Large intestine (tissue), 3 donors: ENCODE measurements around the gene PTRH1. TPM values are rescaled to one million over a fixed set of nuclear protein-coding genes. Genes with fewer than 3 reads are reported as not detected.
A peak's percentile ranks its signal among the peaks of the same experiment; 100 is the strongest.

ENCODE experiments used
- DNase-seq, 2 donors: peaks; one replicate each; pipeline versions ENCODE4 v3.0.0 to v3.0.0-alpha.2; 2013
- H3K27ac ChIP-seq: one replicate; pipeline ENCODE4 v1.5.1; 2013; ENCODE audit warnings: low read length
- H3K27me3 ChIP-seq: 2 replicates; pipeline ENCODE4 v1.6.1; 2013; ENCODE audit warnings: low read length; ENCODE audit not compliant: control insufficient read depth, insufficient read depth
- H3K36me3 ChIP-seq: 2 replicates; pipeline ENCODE4 v1.6.1; 2013; ENCODE audit warnings: low read length; ENCODE audit not compliant: control insufficient read depth, insufficient read depth
- H3K4me1 ChIP-seq: one replicate; pipeline ENCODE4 v1.6.1; 2013; ENCODE audit warnings: low read length; ENCODE audit not compliant: control insufficient read depth, insufficient read depth
- H3K4me3 ChIP-seq: one replicate; pipeline ENCODE4 v1.5.1; 2013; ENCODE audit warnings: low read length
- H3K9me3 ChIP-seq: one replicate; pipeline ENCODE4 v1.6.1; 2013; ENCODE audit warnings: mild to moderate bottlenecking, low read depth, low read length, moderate library complexity; ENCODE audit not compliant: control insufficient read depth
- WGBS: methylation state at CpG from one replicate; pipeline ENCODE4 v1.1.5; 2013; ENCODE audit warnings: low lambda C conversion rate; ENCODE audit not compliant: insufficient coverage; 5-methylcytosine and 5-hydroxymethylcytosine counted together
- polyA plus RNA-seq: library from polyadenylated mRNA; unstranded; fragments of 120-200 nt; gene quantifications from one replicate; pipeline ENCODE4 v1.2.1, GENCODE V29; 2013

The PTRH1 gene
- polyA plus RNA-seq, 1 donor: 9.3 TPM

GRCh38 chr9:127698985-127699670 lies 16.3 kb downstream of the PTRH1 start:
- peaks cover 3% of the 10 kb centered on the region for H3K9me3 ChIP-seq
- H3K36me3 ChIP-seq: no peaks in the 10 kb centered on the region
- peaks cover 3% of the 10 kb centered on the region for H3K4me1 ChIP-seq
- peak; percentile 94 to 96 for DNase-seq
- 0% methylated on average over 3 of the region's 41 CpGs for WGBS
- peak overlapping the region; percentile 38 for H3K4me3 ChIP-seq
- H3K27ac ChIP-seq: peak overlapping the region; percentile 19
- H3K27me3 ChIP-seq: no peaks in the 10 kb centered on the region

GRCh38 chr9:127698386-127698785 lies 17.1 kb downstream of the PTRH1 start:
- peaks cover 3% of the 10 kb centered on the region for H3K4me1 ChIP-seq
- peaks cover 3% of the 10 kb centered on the region for H3K9me3 ChIP-seq
- no peak overlapping the region for H3K4me3 ChIP-seq
- H3K27me3 ChIP-seq: no peaks in the 10 kb centered on the region
- H3K36me3 ChIP-seq: no peaks in the 10 kb centered on the region
- no CpG with 5 or more reads among the region's 5 CpGs for WGBS
- no peak for DNase-seq
- H3K27ac ChIP-seq: no peak overlapping the region

GRCh38 chr9:127697575-127697974 lies 17.9 kb downstream of the PTRH1 start:
- Histone ChIP-seq H3K9me3 (peaks cover 3% of the 10 kb centered on the region), H3K4me3 (no peak overlapping the region), H3K27ac (no peak overlapping the region), H3K4me1 (peaks cover 3% of the 10 kb centered on the region), H3K36me3 (no peaks in the 10 kb centered on the region), H3K27me3 (no peaks in the 10 kb centered on the region)
- no CpG with 5 or more reads among the region's 5 CpGs for WGBS
- DNase-seq: no peak

- no peak overlapping the region for H3K27ac ChIP-seq
- WGBS: 80% methylated on average over 1 of the region's 9 CpGs
These were observed 20.4 kb downstream of the PTRH1 start for GRCh38 chr9:127694890-127695720.

GRCh38 chr9:127693697-127694096 lies 21.8 kb downstream of the PTRH1 start:
- WGBS: no CpG with 5 or more reads among the region's 4 CpGs
- peaks cover 11% of the 10 kb centered on the region for H3K36me3 ChIP-seq

More at GRCh38 chr9:127694890-127695720, 20.4 kb downstream of the PTRH1 start:
- no peak for DNase-seq
- peaks cover 3% of the 10 kb centered on the region for H3K9me3 ChIP-seq
- H3K27me3 ChIP-seq: no peaks in the 10 kb centered on the region
- peaks cover 9% of the 10 kb centered on the region for H3K36me3 ChIP-seq
- H3K4me3 ChIP-seq: no peak overlapping the region
- peaks cover 3% of the 10 kb centered on the region for H3K4me1 ChIP-seq

GRCh38 chr9:127693143-127693542 lies 22.3 kb downstream of the PTRH1 start:
- DNase-seq: no peak
- Histone ChIP-seq H3K27ac (no peak overlapping the region), H3K27me3 (no peaks in the 10 kb centered on the region), H3K36me3 (peaks cover 11% of the 10 kb centered on the region), H3K4me1 (no peaks in the 10 kb centered on the region), H3K4me3 (no peak overlapping the region), H3K9me3 (no peaks in the 10 kb centered on the region)
- no CpG with 5 or more reads among the region's 10 CpGs for WGBS

More at GRCh38 chr9:127693697-127694096, 21.8 kb downstream of the PTRH1 start:
- Histone ChIP-seq H3K27me3 (no peaks in the 10 kb centered on the region), H3K4me1 (no peaks in the 10 kb centered on the region), H3K9me3 (no peaks in the 10 kb centered on the region), H3K4me3 (no peak overlapping the region), H3K27ac (no peak overlapping the region)
- no peak for DNase-seq

GRCh38 chr9:127692071-127692470 lies 23.4 kb downstream of the PTRH1 start:
- WGBS: no CpG with 5 or more reads among the region's 20 CpGs
- Histone ChIP-seq H3K27me3 (no peaks in the 10 kb centered on the region), H3K27ac (no peak overlapping the region), H3K9me3 (no peaks in the 10 kb centered on the region), H3K36me3 (peaks cover 15% of the 10 kb centered on the region), H3K4me3 (no peak overlapping the region), H3K4me1 (no peaks in the 10 kb centered on the region)
- no peak for DNase-seq

- no CpG with 5 or more reads among the region's 10 CpGs for WGBS
- no peaks in the 10 kb centered on the region for H3K9me3 ChIP-seq
- no peaks in the 10 kb centered on the region for H3K27me3 ChIP-seq
- no peak overlapping the region for H3K27ac ChIP-seq
- H3K4me3 ChIP-seq: no peak overlapping the region
- H3K36me3 ChIP-seq: peaks cover 15% of the 10 kb centered on the region
- H3K4me1 ChIP-seq: no peaks in the 10 kb centered on the region
- no peak for DNase-seq
These were observed 24.7 kb downstream of the PTRH1 start for GRCh38 chr9:127690735-127691134.

GRCh38 chr9:127689329-127690000 lies 26.0 kb downstream of the PTRH1 start:
- H3K4me3 ChIP-seq: no peak overlapping the region
- WGBS: 100% methylated on average over 1 of the region's 13 CpGs
- H3K27ac ChIP-seq: no peak overlapping the region
- H3K9me3 ChIP-seq: no peaks in the 10 kb centered on the region
- no peaks in the 10 kb centered on the region for H3K4me1 ChIP-seq
- peaks cover 18% of the 10 kb centered on the region for H3K36me3 ChIP-seq
- no peaks in the 10 kb centered on the region for H3K27me3 ChIP-seq
- peak in 1 of 2 donors; percentile 22 for DNase-seq
